HFFc6 (cell line): Measurements from ENCODE around the gene FHIT. TPM values are rescaled to one million over a fixed set of nuclear protein-coding genes. Genes with fewer than 3 reads are reported as not detected.

Experiments
- DNase-seq: peaks from one replicate; pipeline ENCODE4 v3.0.0-alpha.2; 2018
- H3K27ac Mint-ChIP-seq: 2 replicates; pipeline ENCODE4 v1.8.0; 2020; ENCODE audit warnings: mild to moderate bottlenecking, mixed read lengths
- H3K27me3 Mint-ChIP-seq: 2 replicates; pipeline ENCODE4 v1.8.0; 2021; ENCODE audit warnings: mild to moderate bottlenecking, moderate library complexity, mixed read lengths; ENCODE audit not compliant: insufficient read depth
- H3K36me3 Mint-ChIP-seq: 2 replicates; pipeline ENCODE4 v1.8.0; 2021; ENCODE audit warnings: low read depth, mixed read lengths
- H3K4me1 Mint-ChIP-seq: 2 replicates; pipeline ENCODE4 v1.8.0; 2020; ENCODE audit warnings: low read depth, mixed read lengths
- H3K4me3 Mint-ChIP-seq: 2 replicates; pipeline ENCODE4 v1.8.0; 2020; ENCODE audit warnings: mild to moderate bottlenecking, moderate library complexity, mixed read lengths
- H3K9me3 Mint-ChIP-seq: 2 replicates; pipeline ENCODE4 v1.8.0; 2020; ENCODE audit warnings: mild to moderate bottlenecking, mixed read lengths
- total RNA-seq, 6 experiments: library from RNA; stranded (reverse); fragmentation: NEBNext Ultra II Directional; extraction: Animal tissue kit (Norgen Biotek cat#: 25700); gene quantifications; 2 replicates in 1 of 6; 3 replicates in 5 of 6; pipeline ENCODE4 v1.2.3, GENCODE V29; 2021
- TF ChIP-seq, protein P1 (sequence below): fragments of 200-600 bp; sonication (generic); IDR thresholded peaks from 2 replicates; pipeline ENCODE4 v1.5.0; 2021; ENCODE audit warnings: antibody characterized with exemption, mild to moderate bottlenecking

Gene FHIT
- total RNA-seq, 6 experiments from 2014 or later = 0.33 to 0.38 TPM; not detected in 4

DNA sequence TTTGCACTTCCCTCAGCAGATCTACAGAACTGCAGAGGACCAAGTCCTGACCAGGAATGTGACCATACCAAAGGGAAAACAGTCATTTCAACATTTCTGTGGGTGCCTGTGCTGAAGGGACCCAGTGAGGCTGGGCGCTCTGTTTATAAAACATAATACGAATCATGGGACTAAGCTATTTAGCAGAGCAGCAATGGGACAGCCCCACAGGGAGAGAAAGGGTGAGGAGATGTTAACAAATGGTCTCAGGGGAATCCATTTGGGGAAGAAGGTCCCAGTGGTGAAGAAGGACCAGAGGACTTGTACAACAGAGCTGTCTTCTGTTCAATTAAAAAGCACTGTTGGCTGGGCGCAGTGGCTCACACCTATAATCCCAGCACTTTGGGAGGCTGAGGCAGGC lies 1025.4 kb downstream of the FHIT start:
- no peaks in the 10 kb centered on the region for H3K27me3 Mint-ChIP-seq
- H3K27ac Mint-ChIP-seq = no peak overlapping the region
- DNase-seq = no peak
- no peak overlapping the region for H3K4me3 Mint-ChIP-seq
- TF ChIP-seq, protein P1, sequence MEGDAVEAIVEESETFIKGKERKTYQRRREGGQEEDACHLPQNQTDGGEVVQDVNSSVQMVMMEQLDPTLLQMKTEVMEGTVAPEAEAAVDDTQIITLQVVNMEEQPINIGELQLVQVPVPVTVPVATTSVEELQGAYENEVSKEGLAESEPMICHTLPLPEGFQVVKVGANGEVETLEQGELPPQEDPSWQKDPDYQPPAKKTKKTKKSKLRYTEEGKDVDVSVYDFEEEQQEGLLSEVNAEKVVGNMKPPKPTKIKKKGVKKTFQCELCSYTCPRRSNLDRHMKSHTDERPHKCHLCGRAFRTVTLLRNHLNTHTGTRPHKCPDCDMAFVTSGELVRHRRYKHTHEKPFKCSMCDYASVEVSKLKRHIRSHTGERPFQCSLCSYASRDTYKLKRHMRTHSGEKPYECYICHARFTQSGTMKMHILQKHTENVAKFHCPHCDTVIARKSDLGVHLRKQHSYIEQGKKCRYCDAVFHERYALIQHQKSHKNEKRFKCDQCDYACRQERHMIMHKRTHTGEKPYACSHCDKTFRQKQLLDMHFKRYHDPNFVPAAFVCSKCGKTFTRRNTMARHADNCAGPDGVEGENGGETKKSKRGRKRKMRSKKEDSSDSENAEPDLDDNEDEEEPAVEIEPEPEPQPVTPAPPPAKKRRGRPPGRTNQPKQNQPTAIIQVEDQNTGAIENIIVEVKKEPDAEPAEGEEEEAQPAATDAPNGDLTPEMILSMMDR = no peak
- no peaks in the 10 kb centered on the region for H3K36me3 Mint-ChIP-seq
- no peaks in the 10 kb centered on the region for H3K4me1 Mint-ChIP-seq
- peaks cover 41% of the 10 kb centered on the region for H3K9me3 Mint-ChIP-seq

DNA sequence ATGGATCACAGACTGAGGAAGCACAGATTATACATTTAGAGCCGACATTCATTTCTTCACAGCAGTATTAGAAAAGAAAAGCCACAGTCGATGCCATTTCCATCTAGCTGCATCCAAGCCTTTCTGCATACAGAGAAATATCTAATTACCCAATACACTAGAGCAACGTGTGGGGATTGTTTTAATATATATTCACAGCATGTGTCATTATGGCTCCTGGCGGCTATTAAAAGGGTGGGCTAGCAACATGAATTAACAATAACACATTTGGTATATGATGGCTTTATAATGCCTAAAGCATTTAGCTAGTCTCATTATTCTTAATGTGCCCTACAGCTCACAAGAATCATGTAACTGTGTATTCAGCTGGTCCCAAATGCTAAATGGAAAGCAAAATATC lies 1030.5 kb downstream of the FHIT start:
- H3K27ac Mint-ChIP-seq = no peak overlapping the region
- no peaks in the 10 kb centered on the region for H3K4me1 Mint-ChIP-seq
- TF ChIP-seq, protein P1 = no peak
- no peak for DNase-seq
- H3K9me3 Mint-ChIP-seq = peaks cover 42% of the 10 kb centered on the region
- H3K4me3 Mint-ChIP-seq = no peak overlapping the region
- no peaks in the 10 kb centered on the region for H3K36me3 Mint-ChIP-seq
- H3K27me3 Mint-ChIP-seq = no peaks in the 10 kb centered on the region

DNA sequence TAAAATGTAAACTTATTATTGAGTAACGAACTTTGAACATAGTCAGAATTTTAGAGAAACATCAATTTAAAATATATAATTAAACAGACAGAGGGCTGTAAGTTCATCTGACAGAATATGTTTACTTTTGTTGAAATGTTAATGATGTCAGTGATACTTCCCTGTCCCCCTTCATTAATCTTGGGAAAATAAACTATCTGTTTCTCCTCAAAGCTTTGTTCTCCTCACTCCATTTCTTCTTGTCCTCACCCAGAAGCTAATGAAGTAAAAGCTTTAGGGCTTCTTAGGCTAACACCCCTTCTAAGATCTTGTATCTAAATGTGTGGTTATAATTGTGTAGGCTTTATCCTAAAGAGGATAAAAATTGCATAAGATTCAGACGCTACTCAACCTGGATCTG lies 1031.8 kb downstream of the FHIT start:
- Mint-ChIP-seq H3K36me3 (no peaks in the 10 kb centered on the region), H3K27ac (no peak overlapping the region), H3K4me3 (no peak overlapping the region), H3K9me3 (peaks cover 41% of the 10 kb centered on the region), H3K27me3 (no peaks in the 10 kb centered on the region), H3K4me1 (no peaks in the 10 kb centered on the region)
- TF ChIP-seq, protein P1 = no peak
- no peak for DNase-seq

DNA sequence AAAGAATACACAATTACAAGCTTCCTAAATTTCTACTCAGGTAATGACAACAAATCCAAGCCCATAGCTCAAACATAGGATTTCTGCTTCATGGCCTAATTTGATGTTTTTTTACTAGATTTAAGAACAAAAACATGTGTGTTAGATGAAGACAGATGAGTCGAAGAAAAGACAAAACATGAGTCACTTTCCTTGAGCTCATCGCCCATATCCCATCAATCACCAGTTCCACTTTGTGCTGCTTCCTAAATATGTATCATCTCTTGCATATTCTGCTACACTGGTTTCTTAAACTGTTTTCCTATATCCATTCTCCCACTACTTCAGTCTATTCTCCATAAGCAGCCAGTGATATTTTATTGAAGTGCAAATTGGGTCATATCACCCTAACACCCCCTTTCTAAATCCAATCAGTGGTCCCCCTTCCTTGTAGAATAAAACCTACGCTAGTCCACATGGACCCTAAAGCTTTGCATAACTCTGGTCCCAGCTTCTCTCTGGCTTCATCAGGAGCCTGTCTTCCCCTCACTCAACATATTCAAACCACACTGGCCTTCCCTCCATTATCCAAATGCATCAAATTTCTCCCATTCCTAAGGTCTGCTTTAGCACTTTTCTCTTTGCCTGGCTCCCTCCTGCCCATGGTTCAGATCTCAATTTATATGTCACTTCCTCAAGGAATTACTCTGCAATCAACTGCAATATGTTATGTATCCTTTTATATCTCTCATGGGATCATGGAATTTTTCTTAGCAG lies 1033.9 kb downstream of the FHIT start:
- H3K4me3 Mint-ChIP-seq = no peak overlapping the region

DNA sequence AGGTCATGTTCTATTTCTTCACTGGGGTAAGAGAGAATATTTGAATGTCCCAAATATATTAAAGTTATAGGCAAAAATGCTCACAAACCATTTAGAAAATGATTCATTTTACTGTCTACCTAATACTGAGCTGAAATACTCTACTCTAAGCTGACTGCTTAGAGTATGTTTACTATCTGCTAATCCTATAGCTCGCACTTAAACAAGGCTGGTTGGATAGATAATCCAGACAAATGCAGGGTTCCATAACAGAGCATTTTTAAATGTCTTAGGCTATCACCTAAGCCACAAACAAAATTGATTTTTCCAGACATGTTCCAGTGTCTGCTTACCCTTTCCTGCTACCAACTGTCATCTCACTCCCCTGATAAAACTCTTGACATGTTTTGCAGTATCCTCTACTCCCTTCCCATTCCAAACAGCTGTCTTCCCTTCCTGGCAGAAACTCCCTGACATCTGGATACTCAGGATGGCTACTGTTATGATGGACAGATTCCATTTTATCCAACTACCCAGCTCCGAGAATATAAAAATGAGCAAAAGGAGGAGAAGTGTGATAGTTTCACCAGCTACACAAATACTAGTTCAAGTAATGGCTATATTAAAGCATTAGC lies 1034.7 kb downstream of the FHIT start:
- Mint-ChIP-seq H3K36me3 (no peaks in the 10 kb centered on the region), H3K27ac (no peak overlapping the region), H3K27me3 (no peaks in the 10 kb centered on the region), H3K4me3 (no peak overlapping the region), H3K4me1 (no peaks in the 10 kb centered on the region), H3K9me3 (peaks cover 30% of the 10 kb centered on the region)
- TF ChIP-seq, protein P1 = no peak
- DNase-seq = no peak

More for the DNA sequence above, 1033.9 kb downstream of the FHIT start:
- H3K27ac Mint-ChIP-seq = no peak overlapping the region
- no peaks in the 10 kb centered on the region for H3K4me1 Mint-ChIP-seq
- H3K9me3 Mint-ChIP-seq = peaks cover 31% of the 10 kb centered on the region
- DNase-seq = no peak
- H3K36me3 Mint-ChIP-seq = no peaks in the 10 kb centered on the region
- TF ChIP-seq, protein P1 = no peak
- no peaks in the 10 kb centered on the region for H3K27me3 Mint-ChIP-seq
